ENCODE data around the gene MICAL1. TPM values are rescaled to one million over a fixed set of nuclear protein-coding genes. Genes with fewer than 3 reads are reported as not detected.
A peak's percentile ranks its signal among the peaks of the same experiment; 100 is the strongest.

Gene MICAL1, protein sequence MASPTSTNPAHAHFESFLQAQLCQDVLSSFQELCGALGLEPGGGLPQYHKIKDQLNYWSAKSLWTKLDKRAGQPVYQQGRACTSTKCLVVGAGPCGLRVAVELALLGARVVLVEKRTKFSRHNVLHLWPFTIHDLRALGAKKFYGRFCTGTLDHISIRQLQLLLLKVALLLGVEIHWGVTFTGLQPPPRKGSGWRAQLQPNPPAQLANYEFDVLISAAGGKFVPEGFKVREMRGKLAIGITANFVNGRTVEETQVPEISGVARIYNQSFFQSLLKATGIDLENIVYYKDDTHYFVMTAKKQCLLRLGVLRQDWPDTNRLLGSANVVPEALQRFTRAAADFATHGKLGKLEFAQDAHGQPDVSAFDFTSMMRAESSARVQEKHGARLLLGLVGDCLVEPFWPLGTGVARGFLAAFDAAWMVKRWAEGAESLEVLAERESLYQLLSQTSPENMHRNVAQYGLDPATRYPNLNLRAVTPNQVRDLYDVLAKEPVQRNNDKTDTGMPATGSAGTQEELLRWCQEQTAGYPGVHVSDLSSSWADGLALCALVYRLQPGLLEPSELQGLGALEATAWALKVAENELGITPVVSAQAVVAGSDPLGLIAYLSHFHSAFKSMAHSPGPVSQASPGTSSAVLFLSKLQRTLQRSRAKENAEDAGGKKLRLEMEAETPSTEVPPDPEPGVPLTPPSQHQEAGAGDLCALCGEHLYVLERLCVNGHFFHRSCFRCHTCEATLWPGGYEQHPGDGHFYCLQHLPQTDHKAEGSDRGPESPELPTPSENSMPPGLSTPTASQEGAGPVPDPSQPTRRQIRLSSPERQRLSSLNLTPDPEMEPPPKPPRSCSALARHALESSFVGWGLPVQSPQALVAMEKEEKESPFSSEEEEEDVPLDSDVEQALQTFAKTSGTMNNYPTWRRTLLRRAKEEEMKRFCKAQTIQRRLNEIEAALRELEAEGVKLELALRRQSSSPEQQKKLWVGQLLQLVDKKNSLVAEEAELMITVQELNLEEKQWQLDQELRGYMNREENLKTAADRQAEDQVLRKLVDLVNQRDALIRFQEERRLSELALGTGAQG
- total RNA-seq: 10 to 100 TPM; 29.9 to 67.7 TPM
- 10 to 100 TPM; 54.8 to 60.1 TPM for polyA plus RNA-seq
- long read RNA-seq, donor 1, partial matches to known transcripts: 0 of 1 reads
- long read RNA-seq, donor 1, other reads (novel, unspliced or antisense): 0 of 1 reads
- long read RNA-seq, donor 2, partial matches to known transcripts: 5 of 5 reads
- long read RNA-seq, donor 2, other reads (novel, unspliced or antisense): 0 of 5 reads
- long read RNA-seq, donor 3, partial matches to known transcripts: 0 of 1 reads
- long read RNA-seq, donor 3, other reads (novel, unspliced or antisense): 0 of 1 reads
- long read RNA-seq, donor 4: 0 reads
- long read RNA-seq, donor 5: 0 reads

- H3K27ac ChIP-seq (ENCODE audit: low read depth in 1 of 2, low read length in 1 of 2): peak within 1 kb of the TSS; percentile 30 to 86
- WGBS, 2 donors: 0% methylated on average over 52 to 70 of the region's 70 CpGs
- ATAC-seq (ENCODE audit: insufficient read depth, low FRiP score) (peak; percentile 76), DNase-seq (peak; percentile 79 to 87 (median 86))
- peaks cover 6 to 40% (median 23%) of the 10 kb centered on the region in 5 donors for H3K4me1 ChIP-seq (ENCODE audit: control insufficient read depth in 5 of 5, insufficient read depth in 5 of 5, low read length in 5 of 5)
- TF ChIP-seq CTCF (IDR thresholded peaks at IDR 0.05; ENCODE audit: control extremely low read depth, extremely low read depth): no peak
- peaks cover 0 to 15% (median 8%) of the 10 kb centered on the region in 4 donors for H3K36me3 ChIP-seq (ENCODE audit: control insufficient read depth in 4 of 4, insufficient read depth in 4 of 4, low read length in 4 of 4)
- peak within 1 kb of the TSS; percentile 32 to 57 for H3K9ac ChIP-seq (ENCODE audit: insufficient read depth in 1 of 2, low read length in 2 of 2)
- no peaks in the 10 kb centered on the region for H3K9me3 ChIP-seq (ENCODE audit: control insufficient read depth in 4 of 4, insufficient read depth in 3 of 4, low read length in 3 of 4)
- H3K4me3 ChIP-seq: peak within 1 kb of the TSS; percentile 70
- no peaks in the 10 kb centered on the region for H3K27me3 ChIP-seq (ENCODE audit: control insufficient read depth in 3 of 3, insufficient read depth in 3 of 3, low read length in 2 of 3)
Observed at GRCh38 chr6:109455437-109456110, at the start of gene MICAL1. MICAL1 (minus strand) TSS chr6:109455772; CDS start chr6:109454196, 1,576 bp downstream.

- no peaks in the 10 kb centered on the region for H3K27me3 ChIP-seq (ENCODE audit: control insufficient read depth in 3 of 3, insufficient read depth in 3 of 3, low read length in 2 of 3)
- no peak overlapping the region for H3K9ac ChIP-seq (ENCODE audit: insufficient read depth in 1 of 2, low read length in 2 of 2)
- no peak for ATAC-seq (ENCODE audit: insufficient read depth, low FRiP score)
- TF ChIP-seq CTCF (IDR thresholded peaks at IDR 0.05; ENCODE audit: control extremely low read depth, extremely low read depth): no peak
- H3K4me1 ChIP-seq (ENCODE audit: control insufficient read depth in 5 of 5, insufficient read depth in 5 of 5, low read length in 5 of 5): peaks cover 0 to 7% (median 0%) of the 10 kb centered on the region in 5 donors
- H3K27ac ChIP-seq (ENCODE audit: low read depth in 1 of 2, low read length in 1 of 2): no peak overlapping the region
- H3K4me3 ChIP-seq: no peak overlapping the region
- no peaks in the 10 kb centered on the region for H3K36me3 ChIP-seq (ENCODE audit: control insufficient read depth in 4 of 4, insufficient read depth in 4 of 4, low read length in 4 of 4)
- no peak for DNase-seq
- H3K9me3 ChIP-seq (ENCODE audit: control insufficient read depth in 4 of 4, insufficient read depth in 3 of 4, low read length in 3 of 4): no peaks in the 10 kb centered on the region
- WGBS, 2 donors: 77 to 79% methylated on average over 10 of the region's 10 CpGs
Observed at GRCh38 chr6:109503327-109504224, 48.0 kb upstream of the MICAL1 start.
